T-cell (primary cell): ENCODE measurements around the gene D2HGDH. TPM values are rescaled to one million over a fixed set of nuclear protein-coding genes. Genes with fewer than 3 reads are reported as not detected.

Source experiments
- ATAC-seq, 4 experiments: fragments of 200-7000 bp in 3 of 4; fragments of 150-1000 bp in 1 of 4; cut with Tn5 transposase; replicated peaks in 1 of 4; 1 replicate in 3 of 4; 2 replicates in 1 of 4; pipeline ENCODE4 v1.10.0; 2021; ENCODE audit warnings: moderate library complexity in 3 of 4, mild to moderate bottlenecking in 2 of 4, moderate number of reproducible peaks in 1 of 4
- CTCF ChIA-PET, 2 donors: fragments of 300-600 bp; sonication (Branson Sonifier 250); formaldehyde crosslinking; loops; one replicate each; lab custom pipeline; 2022; ENCODE audit warnings: antibody characterized with exemption in 2 of 2; lab: Charles Lee
- POLR2A ChIA-PET, 2 donors: fragments of 300-600 bp; sonication (Branson Sonifier 250); formaldehyde crosslinking; loops; one replicate each; lab custom pipeline; 2022; ENCODE audit warnings: antibody characterized with exemption in 2 of 2; lab: Charles Lee
- DNase-seq, 35 experiments: peaks; one replicate each; pipeline versions ENCODE4 v3.0.0 to v3.0.0-alpha.2; 2013 to 2023
- H3K27ac ChIP-seq: one replicate; pipeline ENCODE4 v1.5.1; 2013; ENCODE audit warnings: low read length
- H3K27me3 ChIP-seq, 2 experiments: replicated peaks in 1 of 2; 1 replicate in 1 of 2; 2 replicates in 1 of 2; pipeline versions ENCODE4 v1.6.1 to v1.7.0; 2013; ENCODE audit warnings: low read length in 1 of 2, mixed read lengths in 1 of 2; ENCODE audit not compliant: control insufficient read depth in 2 of 2, insufficient read depth in 2 of 2; ENCODE audit errors: extremely low read depth in 1 of 2
- H3K36me3 ChIP-seq, 2 donors: 1 replicate in 1 of 2; 2 replicates in 1 of 2; pipeline versions ENCODE4 v1.6.1 to v1.7.0; 2013; ENCODE audit warnings: low read length in 1 of 2; ENCODE audit not compliant: control insufficient read depth in 2 of 2, insufficient read depth in 1 of 2; ENCODE audit errors: extremely low read depth in 1 of 2
- H3K4me1 ChIP-seq, 2 experiments: 1 replicate in 1 of 2; 2 replicates in 1 of 2; pipeline versions ENCODE4 v1.6.1 to v1.7.0; 2013; ENCODE audit warnings: low read length in 2 of 2, mixed read lengths in 1 of 2; ENCODE audit not compliant: insufficient read depth in 2 of 2, control insufficient read depth in 1 of 2; ENCODE audit errors: extremely low read depth in 1 of 2
- H3K4me3 ChIP-seq, 2 donors: 1 replicate in 1 of 2; 2 replicates in 1 of 2; pipeline versions ENCODE4 v1.5.1 to v1.7.0; 2013; ENCODE audit warnings: mild to moderate bottlenecking in 2 of 2, low read length in 1 of 2, moderate library complexity in 1 of 2; ENCODE audit not compliant: control insufficient read depth in 1 of 2; ENCODE audit errors: extremely low read depth in 1 of 2
- H3K9me3 ChIP-seq: 2 replicates; pipeline ENCODE4 v1.7.0; 2013
- H3K27ac Mint-ChIP-seq, 2 donors: one replicate each; pipeline ENCODE4 v1.8.0; 2020 to 2021; ENCODE audit warnings: mild to moderate bottlenecking in 2 of 2, mixed read lengths in 2 of 2
- H3K27me3 Mint-ChIP-seq, 2 donors: one replicate each; pipeline ENCODE4 v1.8.0; 2021 to 2022; ENCODE audit warnings: mixed read lengths in 2 of 2
- H3K36me3 Mint-ChIP-seq: one replicate; pipeline ENCODE4 v1.8.0; 2021; ENCODE audit warnings: mixed read lengths
- H3K4me1 Mint-ChIP-seq, 3 donors: one replicate each; pipeline ENCODE4 v1.8.0; 2020 to 2022; ENCODE audit warnings: mixed read lengths in 3 of 3, mild to moderate bottlenecking in 1 of 3
- H3K4me3 Mint-ChIP-seq, 3 donors: one replicate each; pipeline ENCODE4 v1.8.0; 2020 to 2022; ENCODE audit warnings: mild to moderate bottlenecking in 3 of 3, mixed read lengths in 3 of 3, moderate library complexity in 3 of 3
- H3K9me3 Mint-ChIP-seq, 3 donors: one replicate each; pipeline ENCODE4 v1.8.0; 2020 to 2022; ENCODE audit warnings: mixed read lengths in 3 of 3
- WGBS: methylation state at CpG from one replicate; pipeline ENCODE4 v1.1.5; 2013; ENCODE audit warnings: missing lambda C conversion rate; ENCODE audit not compliant: insufficient coverage; 5-methylcytosine and 5-hydroxymethylcytosine counted together
- total RNA-seq, 35 experiments: library from RNA in 6 of 35; stranded (reverse) in 6 of 35; fragments of 120-200 nt in 1 of 35; gene quantifications; one replicate each; pipeline versions ENCODE4 v1.2.1 to v1.2.4 and lab custom pipeline; 2013 to 2026

The D2HGDH gene
- total RNA-seq, 5 donors from 2014 or later (not counting 1 experiment from before 2014, with no cell fraction given) = 48.6 to 58.3 (median 54.0) TPM

GRCh38 chr2:241721852-241722251, 12.6 kb upstream of the D2HGDH start:
- no peak overlapping the region for H3K27ac ChIP-seq
- CTCF ChIA-PET = interaction anchor here in 1 of 2 donors (0.6 kb wide), 1 partner anchor 297 kb away, joined by 5 read pairs; no protein-coding TSS in a partner anchor
- DNase-seq = no peak
- no peaks in the 10 kb centered on the region for H3K9me3 ChIP-seq
- WGBS = 92% methylated on average over 10 of the region's 12 CpGs
- peaks cover 14 to 51% of the 10 kb centered on the region in 2 donors for H3K36me3 ChIP-seq
- no peaks in the 10 kb centered on the region for H3K27me3 ChIP-seq
- no peaks in the 10 kb centered on the region for H3K4me1 ChIP-seq
- H3K36me3 Mint-ChIP-seq = peaks cover 36% of the 10 kb centered on the region
- H3K4me3 ChIP-seq = no peak overlapping the region
- H3K27me3 Mint-ChIP-seq = no peaks in the 10 kb centered on the region
- H3K27ac Mint-ChIP-seq = no peak overlapping the region
- H3K4me3 Mint-ChIP-seq = no peak overlapping the region
- ATAC-seq = no peak
- no peaks in the 10 kb centered on the region for H3K9me3 Mint-ChIP-seq
- H3K4me1 Mint-ChIP-seq = no peaks in the 10 kb centered on the region
- POLR2A ChIA-PET = interaction anchor here in 1 of 2 donors (0.5 kb wide), 1 partner anchor 15 kb away, joined by 3 read pairs; no protein-coding TSS in a partner anchor

GRCh38 chr2:241722896-241723454, 11.5 kb upstream of the D2HGDH start:
- H3K27me3 Mint-ChIP-seq = no peaks in the 10 kb centered on the region
- H3K4me1 Mint-ChIP-seq = no peaks in the 10 kb centered on the region
- Histone ChIP-seq H3K9me3 (no peaks in the 10 kb centered on the region), H3K4me1 (no peaks in the 10 kb centered on the region), H3K27ac (no peak overlapping the region), H3K27me3 (no peaks in the 10 kb centered on the region), H3K4me3 (peak overlapping the region in 1 of 2 donors; percentile 18), H3K36me3 (peaks cover 14 to 51% of the 10 kb centered on the region in 2 donors)
- ChIA-PET POLR2A (no interaction called here), CTCF (no interaction called here)
- H3K9me3 Mint-ChIP-seq = no peaks in the 10 kb centered on the region
- DNase-seq (no peak), ATAC-seq (no peak)
- peaks cover 36% of the 10 kb centered on the region for H3K36me3 Mint-ChIP-seq
- WGBS = 100% methylated on average over 17 of the region's 21 CpGs
- no peak overlapping the region for H3K4me3 Mint-ChIP-seq
- no peak overlapping the region for H3K27ac Mint-ChIP-seq

GRCh38 chr2:241724259-241724974, 10.0 kb upstream of the D2HGDH start:
- no peaks in the 10 kb centered on the region for H3K9me3 ChIP-seq
- ChIA-PET POLR2A (no interaction called here), CTCF (no interaction called here)
- peak; percentile 30 to 60 (median 42) for ATAC-seq
- no peaks in the 10 kb centered on the region for H3K27me3 ChIP-seq
- peaks cover 14 to 41% of the 10 kb centered on the region in 2 donors for H3K36me3 ChIP-seq
- Mint-ChIP-seq H3K4me1 (no peaks in the 10 kb centered on the region), H3K27me3 (no peaks in the 10 kb centered on the region), H3K9me3 (no peaks in the 10 kb centered on the region), H3K27ac (no peak overlapping the region), H3K4me3 (no peak overlapping the region), H3K36me3 (peaks cover 33% of the 10 kb centered on the region)
- peak in 15 of 35 experiments; percentile 11 to 51 (median 23) for DNase-seq
- H3K4me1 ChIP-seq = no peaks in the 10 kb centered on the region
- WGBS = 96% methylated on average over 35 of the region's 41 CpGs
- H3K4me3 ChIP-seq = no peak overlapping the region
- no peak overlapping the region for H3K27ac ChIP-seq

- no peaks in the 10 kb centered on the region for H3K27me3 Mint-ChIP-seq
- H3K27me3 ChIP-seq = no peaks in the 10 kb centered on the region
- H3K36me3 ChIP-seq = peaks cover 14 to 33% of the 10 kb centered on the region in 2 donors
- H3K27ac Mint-ChIP-seq = no peak overlapping the region
- H3K36me3 Mint-ChIP-seq = peaks cover 33% of the 10 kb centered on the region
- ChIA-PET POLR2A (no interaction called here), CTCF (no interaction called here)
- H3K4me3 Mint-ChIP-seq = no peak overlapping the region
- no peaks in the 10 kb centered on the region for H3K9me3 ChIP-seq
- DNase-seq = no peak
- ATAC-seq = no peak
- no peak overlapping the region for H3K27ac ChIP-seq
- H3K4me3 ChIP-seq = no peak overlapping the region
- H3K4me1 ChIP-seq = no peaks in the 10 kb centered on the region
- H3K4me1 Mint-ChIP-seq = peaks cover 0 to 5% (median 0%) of the 10 kb centered on the region in 3 donors
- no peaks in the 10 kb centered on the region for H3K9me3 Mint-ChIP-seq
- WGBS = 97% methylated on average over 66 of the region's 76 CpGs
Measured at GRCh38 chr2:241724975-241725870, 9.2 kb upstream of the D2HGDH start.

GRCh38 chr2:241726459-241726858, 8.0 kb upstream of the D2HGDH start:
- Mint-ChIP-seq H3K9me3 (no peaks in the 10 kb centered on the region), H3K36me3 (peaks cover 27% of the 10 kb centered on the region), H3K4me3 (no peak overlapping the region), H3K27ac (no peak overlapping the region), H3K4me1 (peaks cover 5 to 12% (median 6%) of the 10 kb centered on the region in 3 donors), H3K27me3 (no peaks in the 10 kb centered on the region)
- no peak for ATAC-seq
- no peaks in the 10 kb centered on the region for H3K9me3 ChIP-seq
- ChIA-PET CTCF (no interaction called here), POLR2A (no interaction called here)
- WGBS = 91% methylated on average over 10 of the region's 16 CpGs
- H3K36me3 ChIP-seq = peaks cover 14 to 21% of the 10 kb centered on the region in 2 donors
- peaks cover 0 to 6% of the 10 kb centered on the region in 2 experiments for H3K4me1 ChIP-seq
- H3K27ac ChIP-seq = no peak overlapping the region
- no peaks in the 10 kb centered on the region for H3K27me3 ChIP-seq
- DNase-seq = no peak
- H3K4me3 ChIP-seq = no peak overlapping the region

GRCh38 chr2:241728000-241728399, 6.4 kb upstream of the D2HGDH start:
- no peaks in the 10 kb centered on the region for H3K27me3 Mint-ChIP-seq
- POLR2A ChIA-PET = no interaction called here
- Histone ChIP-seq H3K27ac (no peak overlapping the region), H3K9me3 (no peaks in the 10 kb centered on the region), H3K4me3 (no peak overlapping the region), H3K27me3 (no peaks in the 10 kb centered on the region), H3K36me3 (peaks cover 5 to 18% of the 10 kb centered on the region in 2 donors), H3K4me1 (peaks cover 0 to 15% of the 10 kb centered on the region in 2 experiments)
- H3K9me3 Mint-ChIP-seq = no peaks in the 10 kb centered on the region
- H3K27ac Mint-ChIP-seq = no peak overlapping the region
- peaks cover 14% of the 10 kb centered on the region for H3K36me3 Mint-ChIP-seq
- CTCF ChIA-PET = no interaction called here
- H3K4me1 Mint-ChIP-seq = peaks cover 13 to 22% (median 15%) of the 10 kb centered on the region in 3 donors
- no peak overlapping the region for H3K4me3 Mint-ChIP-seq
- DNase-seq (no peak), ATAC-seq (no peak)
- 100% methylated on average over 4 of the region's 8 CpGs for WGBS
